Measurements from ENCODE around the gene EPHB1.

EPHB1 gene

GRCh38 chr3:135138776-135139175 is 343.7 kb downstream of the EPHB1 start:
- DNase-seq, result no peak

DNA sequence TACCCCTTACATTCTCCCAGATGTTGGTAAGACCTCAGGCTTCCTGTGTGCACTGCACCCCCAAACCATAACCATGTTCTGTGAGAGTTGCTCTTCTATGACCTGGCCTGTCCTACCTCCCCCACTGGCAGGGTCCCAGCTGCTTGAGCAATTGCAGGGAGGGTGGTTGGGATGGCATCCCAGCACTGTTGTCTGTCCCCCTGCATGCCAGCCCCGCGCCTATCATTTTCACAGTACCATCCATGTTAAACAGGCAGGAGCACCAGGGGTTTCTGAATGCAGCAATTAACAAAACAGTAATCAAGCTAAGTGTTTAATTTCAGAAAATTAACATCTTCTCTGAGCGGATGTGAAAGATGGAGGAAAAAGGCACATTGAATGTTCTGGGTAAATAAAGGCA is 345.5 kb downstream of the EPHB1 start:
- DNase-seq, result no peak

DNA sequence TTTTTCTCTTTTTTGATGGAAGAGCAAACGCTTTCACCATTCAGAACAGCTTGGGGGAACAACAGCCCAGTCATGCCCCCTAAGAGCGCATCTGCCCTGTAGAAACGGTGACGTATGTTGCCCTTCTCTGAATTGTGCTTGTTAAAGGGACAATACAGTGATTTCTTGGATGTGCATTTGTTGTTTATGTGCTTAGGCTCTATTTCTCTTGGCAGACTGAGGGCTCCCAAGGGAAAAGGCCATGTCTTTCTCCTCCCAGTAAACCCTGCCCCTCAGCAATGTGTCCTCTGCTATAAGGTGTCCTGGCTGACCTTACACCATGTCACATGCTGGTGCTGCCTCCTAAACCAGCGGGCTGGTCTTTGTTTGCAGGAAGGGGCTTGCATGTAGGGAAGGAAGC is 346.1 kb downstream of the EPHB1 start:
- no peak for DNase-seq

GRCh38 chr3:135141672-135142071 is 346.6 kb downstream of the EPHB1 start:
- DNase-seq, result no peak

GRCh38 chr3:135142530-135142929 is 347.5 kb downstream of the EPHB1 start:
- DNase-seq, result no peak

GRCh38 chr3:135143474-135143873 is 348.4 kb downstream of the EPHB1 start:
- no peak for DNase-seq

DNA sequence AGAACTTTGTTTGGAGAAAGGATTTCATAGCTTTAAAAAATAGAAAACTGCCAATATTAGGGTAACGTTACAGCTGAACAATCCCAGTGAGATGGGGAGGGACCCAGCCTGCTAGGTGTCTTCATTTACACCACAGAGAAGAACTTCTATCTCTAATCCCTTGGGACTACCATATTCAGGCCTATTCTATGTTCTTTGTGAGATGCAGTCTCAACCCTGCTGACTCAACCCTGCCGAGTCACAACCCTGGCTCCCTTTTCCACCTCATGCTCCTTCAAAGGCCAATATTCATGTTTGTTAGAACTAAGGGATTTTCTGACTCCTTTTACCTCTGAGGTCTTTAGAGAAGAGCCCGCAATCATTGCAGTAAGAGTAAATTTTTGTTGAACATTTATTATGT is 350.5 kb downstream of the EPHB1 start:
- no peak for DNase-seq

DNA sequence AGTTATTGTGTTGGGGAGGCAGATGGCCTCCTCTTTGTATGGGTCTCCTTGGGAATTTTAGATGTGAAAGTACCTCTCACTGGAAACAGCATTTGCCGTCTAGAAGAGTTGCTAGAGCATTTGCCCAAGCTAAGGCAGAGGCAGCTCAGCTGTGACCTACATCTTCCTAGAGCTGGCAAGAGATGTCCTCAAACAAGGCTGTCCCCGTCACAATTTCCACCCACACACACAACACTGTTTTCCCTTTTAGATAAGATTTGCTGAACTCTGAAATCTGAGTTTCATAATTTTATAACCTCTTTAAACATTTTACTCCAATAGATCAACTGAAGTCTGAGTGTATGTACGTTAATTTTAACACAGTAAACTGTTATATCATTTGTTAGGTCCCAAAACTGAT is 352.6 kb downstream of the EPHB1 start:
- DNase-seq, result no peak

DNA sequence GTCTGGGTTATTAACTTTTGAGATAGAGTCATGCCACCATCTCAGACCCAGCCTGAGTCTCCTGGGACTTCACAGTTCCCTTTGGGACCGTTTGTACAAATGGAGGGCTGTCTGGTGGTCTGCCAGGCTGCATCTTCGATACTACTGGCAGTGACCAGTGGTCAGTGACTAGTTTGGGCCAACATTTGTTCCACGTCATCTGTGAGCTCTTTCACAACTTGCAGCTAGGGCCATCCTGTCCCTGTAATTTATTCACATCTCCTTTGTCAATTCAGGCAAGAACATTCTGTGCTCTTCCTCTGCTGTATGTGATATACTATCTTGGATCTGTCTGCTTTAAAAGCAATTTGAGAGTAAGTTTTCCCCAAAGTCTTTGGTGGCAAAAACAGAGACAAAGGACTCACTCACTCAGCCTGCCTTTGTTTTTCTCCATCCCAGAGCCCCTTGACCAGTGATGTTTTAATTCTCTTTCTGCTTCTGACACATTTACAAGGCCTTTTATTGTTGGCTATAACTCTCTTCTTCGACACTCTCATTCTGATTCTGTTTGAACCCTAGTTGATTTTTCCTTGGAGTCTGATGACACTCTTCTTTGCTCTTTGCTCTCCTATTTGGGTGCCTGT is 353.4 kb downstream of the EPHB1 start:
- DNase-seq, result no peak

DNA sequence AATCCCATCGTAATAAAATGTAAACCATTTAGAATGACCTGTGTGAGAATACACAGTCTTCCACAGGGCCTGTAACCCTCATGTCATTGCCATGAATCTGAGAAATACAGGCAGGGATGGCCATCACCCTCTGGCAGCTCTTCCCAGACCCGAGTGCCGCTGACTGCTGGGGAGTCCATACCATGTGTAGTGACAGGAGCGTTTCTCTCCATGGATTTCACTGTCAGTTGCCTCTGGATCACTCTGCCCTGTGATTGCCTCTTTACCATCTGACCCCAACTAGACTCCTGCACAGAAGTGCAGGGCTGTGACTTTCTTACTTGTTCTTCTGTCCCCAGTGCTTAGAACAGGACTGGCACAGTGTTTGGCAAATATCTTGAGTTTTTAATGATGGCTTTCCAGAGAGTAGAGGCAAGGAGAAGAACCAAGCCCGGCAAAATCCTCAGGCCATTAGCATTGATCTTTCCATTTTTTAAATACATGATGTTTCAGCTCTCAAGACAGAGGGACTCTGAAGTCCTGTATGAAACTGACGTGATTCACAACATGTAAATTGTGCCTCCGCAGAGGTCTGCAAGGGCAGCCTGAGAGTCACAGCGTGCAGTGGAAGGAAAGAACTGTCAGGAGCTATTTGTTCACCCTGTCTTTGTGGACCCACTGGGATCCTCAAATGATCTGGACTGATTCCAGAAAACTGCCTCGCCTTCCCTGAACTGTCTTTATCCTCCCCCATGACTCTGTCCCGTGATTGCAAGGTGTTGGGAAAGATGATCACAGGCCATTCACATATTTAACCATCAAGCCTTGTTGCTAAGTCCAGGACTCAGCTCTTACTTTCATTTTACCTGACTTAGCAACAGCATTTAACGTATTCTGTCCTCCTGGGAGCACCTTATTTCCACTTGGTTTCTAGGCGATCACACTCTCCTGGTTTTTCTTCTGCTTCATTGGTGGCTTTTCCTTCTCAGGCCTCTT is 354.9 kb downstream of the EPHB1 start:
- DNase-seq, result no peak

- DNase-seq, result no peak
Measured at GRCh38 chr3:135154186-135154585, 359.1 kb downstream of the EPHB1 start.

DNA sequence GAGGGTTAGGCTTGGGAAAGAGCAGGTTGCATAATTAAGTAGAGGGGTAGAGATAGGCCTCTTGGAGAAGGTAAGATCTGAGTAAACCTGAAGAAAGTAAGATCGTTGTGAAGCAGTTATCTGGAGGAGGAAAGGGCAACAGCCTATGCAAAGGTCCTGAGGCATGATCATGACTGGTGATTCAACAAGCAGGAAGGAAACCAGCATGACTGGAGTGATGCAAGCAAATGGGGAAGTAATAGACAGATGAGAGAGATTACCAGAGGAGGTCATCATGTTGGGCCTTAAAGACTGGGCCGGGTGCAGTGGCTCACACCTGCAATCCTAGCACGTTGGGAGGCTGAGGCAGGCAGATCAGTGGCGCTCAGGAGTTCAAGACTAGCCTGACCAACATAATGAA is 360.2 kb downstream of the EPHB1 start:
- DNase-seq, result no peak

- no peak for DNase-seq
Measured at GRCh38 chr3:135155791-135156190, 360.7 kb downstream of the EPHB1 start.

- DNase-seq, result no peak
Measured at GRCh38 chr3:135157045-135157740, 362.1 kb downstream of the EPHB1 start.

GRCh38 chr3:135158520-135158919 is 363.5 kb downstream of the EPHB1 start:
- DNase-seq, result no peak

DNA sequence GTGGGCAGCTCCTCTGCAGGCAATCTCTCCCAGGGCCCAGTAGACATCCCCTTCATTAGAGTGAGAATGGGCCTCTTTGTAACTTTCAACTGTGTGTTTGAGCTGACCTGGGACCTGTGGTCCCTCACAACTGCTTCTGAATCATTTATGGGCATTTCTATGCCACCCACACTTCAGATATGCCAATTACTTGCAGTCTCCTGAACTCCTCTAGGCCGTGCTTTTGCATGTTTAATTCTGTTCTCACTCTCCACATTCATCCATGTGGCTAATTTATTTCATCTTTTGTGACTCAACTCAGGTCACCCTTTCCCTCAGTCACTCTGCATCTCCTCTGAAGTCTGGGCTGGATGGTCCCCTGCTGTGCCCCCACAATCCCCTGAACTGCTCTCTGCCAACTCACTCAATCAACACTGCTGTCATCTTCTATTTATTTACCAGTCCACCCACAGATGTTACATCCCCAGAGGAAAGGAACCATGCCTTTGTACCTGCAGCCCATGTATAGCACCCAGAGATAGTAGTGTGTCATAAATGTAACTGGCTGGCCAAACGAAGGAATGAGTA is 364.7 kb downstream of the EPHB1 start:
- no peak for DNase-seq

GRCh38 chr3:135161425-135161824 is 366.4 kb downstream of the EPHB1 start:
- DNase-seq, result no peak

DNA sequence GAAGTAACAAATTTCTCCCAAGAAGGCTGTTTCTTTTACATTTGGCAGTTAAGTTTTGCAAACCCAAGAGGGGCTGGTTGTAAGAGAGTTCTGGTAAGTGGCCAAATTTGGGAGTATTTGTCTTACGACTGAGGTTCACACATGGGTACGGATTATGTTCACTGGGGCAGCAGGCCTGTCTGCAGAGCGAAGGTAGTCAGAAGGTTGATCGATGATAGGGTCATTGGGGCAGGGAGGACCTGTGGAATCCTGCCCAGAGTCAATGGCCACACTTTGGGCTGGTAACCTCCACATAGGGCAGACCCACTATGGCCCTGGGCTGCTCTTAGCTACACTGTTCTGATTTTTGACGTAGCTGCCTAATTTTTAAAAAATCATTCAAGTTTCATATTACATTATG is 368.6 kb downstream of the EPHB1 start:
- DNase-seq, result no peak

GRCh38 chr3:135165260-135165659 is 370.2 kb downstream of the EPHB1 start:
- no peak for DNase-seq

- DNase-seq, result no peak
Measured at GRCh38 chr3:135166266-135166825, 371.3 kb downstream of the EPHB1 start.

GRCh38 chr3:135168822-135169221 is 373.8 kb downstream of the EPHB1 start:
- no peak for DNase-seq

GRCh38 chr3:135169651-135170050 is 374.6 kb downstream of the EPHB1 start:
- DNase-seq, result no peak

DNA sequence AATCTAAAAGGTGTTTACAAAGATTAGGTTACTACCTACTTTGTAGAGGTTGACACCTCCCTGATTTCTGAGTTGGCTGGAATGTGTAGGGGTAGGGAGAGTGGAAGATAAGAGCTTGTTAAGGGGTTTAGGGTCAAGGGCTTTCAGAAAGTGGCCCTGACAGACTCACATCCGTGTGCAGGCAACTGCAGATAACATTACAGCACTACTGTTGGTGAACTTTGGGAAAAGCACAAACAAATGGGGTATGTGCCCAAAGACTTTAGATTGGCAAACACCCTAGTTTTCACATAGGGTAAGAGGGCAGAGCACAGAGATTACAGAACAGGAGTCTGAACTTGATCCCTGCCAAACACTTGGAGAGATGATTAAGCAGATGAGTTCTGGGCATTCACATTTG is 375.7 kb downstream of the EPHB1 start:
- no peak for DNase-seq

Measured in activated CD4-positive, CD25-positive, alpha-beta regulatory T cell treated with anti-CD3 and anti-CD28 coated beads, Interleukin-2, amount 50 U/mL, for 72 hours (primary cell).